GM21576 (cell line): ENCODE measurements around the gene PFKM.
"Not testable (repeated sequence)": the region's sequence is repeated elsewhere in the genome, so short reads cannot be mapped to it uniquely, and the experiment has no call there.

ENCODE experiments used
- ATAC-seq: cut with Tn5 transposase; IDR thresholded peaks from one replicate; pipeline ENCODE4 v1.9.1; 2021; ENCODE audit warnings: mild to moderate bottlenecking, moderate library complexity; ENCODE audit not compliant: unreplicated experiment

PFKM gene

DNA sequence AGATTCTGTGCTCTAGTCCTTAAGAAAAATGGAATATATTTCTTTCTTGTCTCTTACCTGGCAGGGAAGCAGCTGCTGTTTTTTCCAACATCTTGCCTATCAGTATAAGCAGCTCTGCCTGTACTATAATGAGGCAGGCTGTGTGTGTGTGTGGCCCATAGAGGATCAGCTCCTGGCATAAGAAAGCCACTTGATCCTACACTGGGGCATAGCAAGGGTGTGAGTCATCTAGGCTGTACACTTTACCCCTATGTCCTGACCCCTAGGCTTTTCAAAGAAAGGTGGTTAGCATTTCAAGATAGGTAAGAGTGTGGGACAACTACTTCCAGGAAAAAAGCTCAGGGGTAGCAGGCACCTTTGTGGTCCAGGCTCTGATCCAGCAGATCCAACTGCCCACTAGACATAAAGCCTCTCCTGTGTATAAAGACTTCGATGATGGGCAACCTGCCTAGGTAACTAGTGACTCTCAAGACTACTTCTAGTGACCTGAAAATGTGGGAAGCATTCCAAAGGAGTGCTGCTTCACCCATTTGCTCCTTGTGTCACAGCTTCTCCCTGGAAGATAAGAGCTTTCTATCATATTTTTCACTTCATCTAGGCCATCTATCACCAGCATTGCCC lies 8.4 kb upstream of the PFKM start:
- no peak for ATAC-seq

DNA sequence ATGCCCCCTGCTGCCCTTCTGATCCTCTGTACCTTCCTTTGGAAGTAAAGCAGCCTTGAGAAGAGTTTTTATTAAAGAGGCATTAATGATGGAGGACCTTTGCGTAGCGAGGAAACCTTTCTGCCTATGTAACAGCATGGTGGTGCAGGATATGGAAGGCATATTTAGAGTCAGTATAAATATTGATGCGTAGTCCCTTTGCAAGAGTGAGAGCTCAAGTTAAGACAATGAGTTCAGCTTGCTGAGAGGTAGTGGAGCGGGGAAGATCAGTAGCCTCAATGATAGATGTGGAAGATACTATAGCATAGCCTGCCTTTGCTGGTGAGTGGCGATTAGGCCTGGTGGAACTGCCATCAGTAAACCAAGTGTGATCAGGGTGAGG lies 7.9 kb upstream of the PFKM start:
- not testable (repeated sequence) for ATAC-seq

- ATAC-seq: no peak
Measured at GRCh38 chr12:48115957-48116356, 3.2 kb upstream of the PFKM start.

GRCh38 chr12:48118284-48118871 lies 786 bp upstream of the PFKM start:
- no peak for ATAC-seq

DNA sequence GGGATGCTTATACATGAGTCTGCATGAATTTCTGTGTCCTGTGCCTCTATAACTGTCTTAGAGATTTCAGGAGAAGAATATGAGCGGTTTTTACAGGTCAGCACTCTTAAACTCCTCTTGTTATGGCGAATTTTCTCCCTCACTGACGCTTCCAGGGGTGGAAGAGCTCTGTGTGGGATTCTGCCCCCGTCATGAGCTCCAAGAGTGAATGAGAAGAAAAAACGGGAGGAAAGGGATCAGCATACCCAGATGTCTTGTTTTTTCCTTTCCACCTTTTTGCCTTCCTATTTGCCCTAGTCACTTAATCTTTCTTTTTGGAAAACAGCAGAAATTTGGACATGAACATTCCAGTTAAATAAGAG lies 651 bp downstream of the PFKM start:
- no peak for ATAC-seq

GRCh38 chr12:48121522-48121921 lies 2.4 kb downstream of the PFKM start:
- no peak for ATAC-seq

DNA sequence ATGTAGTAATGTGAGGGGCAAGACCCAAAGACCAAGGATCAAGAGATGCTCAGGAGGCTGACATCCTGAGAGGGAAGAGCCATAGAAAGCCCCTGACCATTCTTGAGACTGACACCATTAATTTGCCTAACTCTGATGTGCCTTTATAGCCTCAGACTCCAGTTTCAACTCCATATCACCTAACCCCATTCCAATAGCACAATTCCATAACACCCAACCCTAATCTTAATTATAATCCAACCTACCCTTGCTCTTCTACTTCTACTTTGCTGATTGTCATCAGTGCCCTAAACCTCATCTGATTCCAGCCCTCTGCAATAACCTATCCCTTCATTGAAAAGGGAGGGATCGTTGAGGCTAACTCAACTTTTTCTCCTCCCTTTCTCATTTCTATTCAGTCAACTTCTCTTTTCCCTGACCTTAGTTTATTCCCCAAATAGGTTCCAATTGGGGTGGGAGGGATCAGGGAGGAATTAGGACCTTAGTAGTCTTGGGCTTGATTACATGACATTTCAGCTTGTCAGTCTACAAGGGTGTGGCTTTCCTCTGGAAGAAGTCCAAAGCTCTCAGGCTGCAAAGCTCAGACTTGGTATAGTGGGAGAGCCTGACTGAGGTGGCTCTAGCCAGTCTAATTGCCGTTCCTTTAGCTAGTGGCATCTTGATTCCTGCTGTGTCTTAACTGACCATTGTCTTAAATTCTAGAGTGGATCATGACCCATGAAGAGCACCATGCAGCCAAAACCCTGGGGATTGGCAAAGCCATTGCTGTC lies 3.1 kb downstream of the PFKM start:
- ATAC-seq: no peak

GRCh38 chr12:48123169-48123568 lies 4.0 kb downstream of the PFKM start:
- no peak for ATAC-seq

DNA sequence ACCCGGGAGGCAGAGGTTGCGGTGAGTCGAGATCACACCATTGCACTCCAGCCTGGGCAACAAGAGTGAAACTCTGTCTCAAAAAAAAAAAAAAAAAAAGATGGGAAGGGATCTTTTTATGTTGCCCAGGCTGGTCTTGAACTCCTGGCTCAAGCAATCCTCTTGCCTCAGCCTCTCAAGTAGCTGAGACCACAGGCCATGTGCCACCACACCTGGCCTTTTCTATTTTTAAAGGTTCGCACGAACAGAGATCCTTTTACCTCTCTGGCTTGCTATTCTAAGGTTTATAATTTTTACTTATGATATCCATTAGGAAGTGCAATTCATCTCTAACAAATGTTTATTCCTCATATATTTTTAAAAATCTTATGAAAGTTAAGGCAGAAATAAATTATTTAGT lies 6.4 kb downstream of the PFKM start:
- not testable (repeated sequence) for ATAC-seq

DNA sequence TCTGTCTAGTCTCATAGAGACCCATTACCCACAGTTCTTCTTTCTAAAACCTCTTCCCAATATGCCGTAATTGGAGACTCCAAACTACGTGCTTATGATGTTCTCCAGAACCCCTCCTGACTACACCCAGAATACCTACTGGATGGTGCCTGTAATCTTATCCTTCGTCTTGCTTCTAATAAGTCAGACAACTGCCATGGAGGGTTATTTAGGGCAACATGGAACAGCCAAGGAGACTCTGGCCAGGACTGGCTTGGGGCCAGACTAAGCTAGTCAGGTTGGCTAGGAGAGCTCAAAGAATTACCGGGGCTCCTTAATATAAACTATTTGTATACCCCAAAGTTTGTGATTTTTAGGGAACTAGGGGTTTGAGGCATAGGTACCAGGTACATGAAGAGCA lies 6.8 kb downstream of the PFKM start:
- no peak for ATAC-seq

DNA sequence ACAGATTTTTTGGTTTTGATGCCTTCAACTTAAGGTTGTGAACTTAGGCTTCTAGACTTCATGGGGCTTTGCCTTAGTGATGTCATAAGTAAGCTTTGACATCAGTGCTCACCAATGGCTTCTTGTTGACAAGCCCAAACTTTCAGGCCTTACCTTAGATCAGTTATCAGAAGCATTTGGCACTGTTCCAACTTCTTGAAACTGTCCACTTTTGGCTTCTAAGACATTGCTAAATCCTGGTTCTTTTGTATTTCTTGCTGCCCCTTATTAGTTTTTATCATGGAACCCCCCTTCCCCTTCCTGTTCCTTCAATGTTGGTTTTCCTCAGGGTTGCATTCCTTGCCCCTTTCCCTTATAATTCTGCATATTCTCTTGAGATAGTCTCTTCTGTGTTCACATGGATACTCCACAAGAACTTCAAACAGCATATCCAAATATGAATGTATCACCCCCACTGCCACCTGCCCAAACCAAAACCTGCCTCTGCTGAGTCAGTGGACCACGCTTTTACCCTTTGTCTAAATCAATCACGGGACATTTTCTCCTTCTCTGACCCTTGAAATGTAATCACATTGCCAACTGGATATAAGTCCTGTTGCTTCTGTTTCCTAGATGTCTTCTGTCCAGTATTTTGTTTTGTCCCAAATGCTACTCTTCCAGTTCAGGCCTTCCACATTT lies 7.9 kb downstream of the PFKM start:
- ATAC-seq: no peak

DNA sequence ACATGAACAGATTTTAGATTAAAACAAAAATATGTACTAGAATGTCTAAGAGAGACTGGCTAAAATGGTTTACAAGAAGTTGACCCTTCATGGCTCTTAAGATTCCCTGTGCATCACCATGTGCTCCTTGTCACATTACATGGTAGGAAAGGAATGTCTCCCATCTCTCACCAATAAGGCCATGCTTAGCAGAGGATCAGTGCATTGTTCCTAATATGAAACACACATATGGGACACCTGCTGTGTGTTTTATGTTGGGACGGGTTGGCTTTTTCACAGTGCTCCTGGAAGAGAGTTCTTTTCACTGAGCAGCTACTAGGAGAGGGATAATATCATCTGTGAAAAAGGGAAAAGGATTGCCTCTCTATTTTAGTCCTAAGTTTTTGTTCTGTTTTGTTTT lies 9.6 kb downstream of the PFKM start:
- ATAC-seq: no peak

- ATAC-seq: no peak
Measured at GRCh38 chr12:48129376-48129775, 10.2 kb downstream of the PFKM start.

DNA sequence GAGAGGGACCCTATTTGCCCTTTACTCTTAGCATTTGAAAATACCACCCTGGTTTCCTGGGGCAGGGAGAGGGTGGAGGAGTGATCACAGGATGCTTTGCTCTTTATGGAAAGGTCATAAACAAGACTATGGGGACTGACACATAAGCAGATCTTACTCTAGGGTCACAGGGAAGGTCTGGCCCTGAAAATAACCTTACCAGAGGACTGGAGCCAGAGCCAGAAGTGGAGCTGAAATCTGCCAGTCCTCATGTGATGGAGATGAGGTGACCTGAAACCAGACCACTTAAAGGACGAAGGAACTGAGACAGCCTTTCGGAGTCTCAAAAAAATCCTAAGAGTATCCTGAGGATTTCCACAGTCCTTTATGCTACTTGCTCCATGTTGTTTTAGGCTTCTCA lies 12.4 kb downstream of the PFKM start:
- no peak for ATAC-seq

DNA sequence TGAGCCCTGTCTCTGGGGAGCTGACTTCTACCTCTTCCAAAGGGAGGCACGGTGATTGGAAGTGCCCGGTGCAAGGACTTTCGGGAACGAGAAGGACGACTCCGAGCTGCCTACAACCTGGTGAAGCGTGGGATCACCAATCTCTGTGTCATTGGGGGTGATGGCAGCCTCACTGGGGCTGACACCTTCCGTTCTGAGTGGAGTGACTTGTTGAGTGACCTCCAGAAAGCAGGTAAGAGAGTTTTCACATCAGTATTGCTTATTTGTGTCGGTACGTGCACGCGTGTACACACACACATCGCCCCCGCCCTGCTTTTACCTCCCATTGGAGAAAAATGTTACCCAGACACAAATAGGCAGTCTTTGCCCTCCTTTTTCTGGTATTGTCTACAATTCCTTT lies 13.7 kb downstream of the PFKM start:
- ATAC-seq: no peak

DNA sequence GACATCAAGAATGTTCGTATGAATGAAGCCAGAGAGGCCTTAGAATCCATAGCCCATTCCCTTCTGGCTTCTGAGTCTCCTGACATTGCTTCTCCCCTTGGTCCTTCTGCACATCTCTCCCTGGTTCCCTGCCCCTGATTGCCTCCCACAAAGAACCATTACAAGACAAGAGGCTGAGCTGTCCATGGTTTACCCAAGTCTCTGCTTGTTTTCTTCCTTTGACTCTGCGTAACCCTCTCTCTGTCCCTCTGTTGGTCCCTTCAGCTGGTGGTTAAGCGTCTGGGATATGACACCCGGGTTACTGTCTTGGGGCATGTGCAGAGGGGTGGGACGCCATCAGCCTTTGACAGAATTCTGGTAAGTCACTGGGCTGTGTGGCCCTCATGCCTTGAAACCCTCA lies 15.9 kb downstream of the PFKM start:
- ATAC-seq: no peak

GRCh38 chr12:48142818-48143674 lies 23.9 kb downstream of the PFKM start:
- no peak for ATAC-seq

DNA sequence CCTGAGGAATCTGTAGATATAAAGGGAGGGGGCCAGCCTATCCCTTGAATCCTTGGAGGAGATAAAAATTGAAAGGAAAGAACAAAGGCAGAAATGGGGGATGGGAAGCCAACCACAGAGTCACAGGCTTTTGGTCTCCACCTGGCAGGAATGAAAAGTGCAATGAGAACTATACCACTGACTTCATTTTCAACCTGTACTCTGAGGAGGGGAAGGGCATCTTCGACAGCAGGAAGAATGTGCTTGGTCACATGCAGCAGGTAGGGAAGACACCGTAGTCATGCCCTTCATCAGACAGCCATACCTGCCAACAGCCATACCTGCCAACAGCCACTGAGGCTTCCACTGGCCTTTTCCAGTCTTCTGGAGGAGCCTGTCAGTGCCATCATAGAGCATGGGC lies 24.7 kb downstream of the PFKM start:
- ATAC-seq: no peak

- no peak for ATAC-seq
Measured at GRCh38 chr12:48145981-48146380, 26.8 kb downstream of the PFKM start.

DNA sequence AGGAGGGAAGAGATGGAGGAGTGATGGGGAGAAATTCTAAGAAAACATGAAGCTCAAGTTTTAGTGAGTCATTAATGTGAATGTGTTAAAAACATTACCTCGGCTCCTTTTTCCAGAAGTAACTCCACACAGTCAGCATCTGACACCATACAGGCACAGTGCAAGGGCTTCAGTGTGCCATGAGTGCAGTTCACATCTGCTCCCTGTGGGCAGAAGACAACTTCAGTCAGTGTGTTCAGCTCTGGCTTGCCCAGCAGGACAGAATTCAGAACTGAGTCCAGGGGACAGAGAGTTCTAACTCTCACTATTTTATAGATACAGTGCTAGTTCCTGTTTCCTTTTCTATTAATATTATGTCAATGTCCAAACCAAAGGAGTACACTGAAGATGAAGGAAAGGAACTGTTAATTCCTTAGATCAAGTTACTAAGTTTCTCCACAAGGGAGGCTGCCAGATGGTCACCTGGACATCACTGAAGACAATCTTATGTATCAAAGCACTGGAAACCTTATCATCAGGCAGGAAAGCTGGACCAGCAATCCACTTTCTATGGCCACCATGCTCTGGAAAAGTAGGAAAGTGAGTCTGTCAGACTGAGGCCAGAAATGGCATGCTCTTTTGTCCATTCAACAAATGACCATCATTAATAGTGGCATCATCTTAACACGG lies 32.1 kb downstream of the PFKM start:
- ATAC-seq: no peak
